Activated T-cell treated with anti-CD3 and anti-CD28 coated beads, Interleukin-2, amount 50 U/mL, for 72 hours (primary cell): Measurements from ENCODE around the gene GABBR2. TPM values are rescaled to one million over a fixed set of nuclear protein-coding genes. Genes with fewer than 3 reads are reported as not detected.
"Not testable (repeated sequence)": the region's sequence is repeated elsewhere in the genome, so short reads cannot be mapped to it uniquely, and the experiment has no call there.

ENCODE experiments used
- ATAC-seq, 2 donors: fragments of 150-1000 bp; cut with Tn5 transposase; replicated peaks in 1 of 2; 2 replicates each; pipeline ENCODE4 v1.10.0; 2021; ENCODE audit warnings: moderate library complexity in 2 of 2, mild to moderate bottlenecking in 1 of 2
- DNase-seq, 2 donors: peaks; one replicate each; pipeline ENCODE4 v3.0.0; 2021 to 2022; ENCODE audit warnings: mixed read lengths in 1 of 2
- H3K27ac Mint-ChIP-seq: one replicate; pipeline ENCODE4 v1.8.0; 2022; ENCODE audit warnings: mild to moderate bottlenecking, moderate library complexity, mixed read lengths
- H3K27me3 Mint-ChIP-seq: one replicate; pipeline ENCODE4 v1.8.0; 2022; ENCODE audit warnings: low read depth, mixed read lengths
- H3K36me3 Mint-ChIP-seq, 2 donors: one replicate each; pipeline ENCODE4 v1.8.0; 2022; ENCODE audit warnings: mixed read lengths in 2 of 2, mild to moderate bottlenecking in 1 of 2; ENCODE audit not compliant: insufficient read depth in 2 of 2
- H3K4me1 Mint-ChIP-seq: one replicate; pipeline ENCODE4 v1.8.0; 2022; ENCODE audit warnings: low read depth, mixed read lengths
- H3K4me3 Mint-ChIP-seq, 2 donors: one replicate each; pipeline ENCODE4 v1.8.0; 2022; ENCODE audit warnings: mild to moderate bottlenecking in 2 of 2, mixed read lengths in 2 of 2, moderate library complexity in 2 of 2
- H3K9me3 Mint-ChIP-seq, 2 donors: one replicate each; pipeline ENCODE4 v1.8.0; 2022; ENCODE audit warnings: mixed read lengths in 2 of 2
- total RNA-seq, 2 donors: library from RNA; stranded (reverse); gene quantifications; one replicate each; pipeline ENCODE4 v1.2.3, GENCODE V29; 2022

GABBR2 gene
- total RNA-seq, 2 donors from 2014 or later, result not detected

DNA sequence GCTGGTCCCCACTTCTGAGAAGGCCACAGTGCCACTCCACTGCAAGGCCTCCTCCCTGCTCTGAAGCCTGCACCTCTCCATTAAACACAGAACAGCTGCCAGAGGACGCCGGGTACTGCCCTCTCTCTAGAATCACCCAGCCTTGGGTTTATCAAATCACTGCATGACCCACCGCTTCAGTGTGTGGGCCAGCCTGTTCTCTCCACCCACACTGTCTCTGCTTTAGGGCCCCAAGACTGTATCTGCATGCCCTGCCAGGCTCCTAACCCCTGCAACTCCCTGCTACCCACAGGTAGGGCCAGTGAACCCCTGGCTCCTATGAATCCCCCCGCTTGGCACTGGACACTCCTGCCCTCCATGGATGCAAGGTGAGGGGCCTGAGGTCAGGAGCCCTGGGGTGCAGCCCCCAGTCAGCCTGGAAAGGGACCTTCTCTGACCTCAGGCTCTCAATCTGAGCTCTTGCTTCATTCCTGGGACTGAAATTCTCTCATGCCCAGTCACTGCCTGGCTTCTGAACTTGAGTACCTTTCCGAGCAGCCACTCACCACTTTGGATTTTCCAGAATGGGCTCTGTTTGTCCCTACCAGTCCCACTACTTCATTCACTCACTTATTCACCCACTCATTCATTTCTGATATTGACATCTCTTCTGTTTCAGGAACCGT lies 206.3 kb downstream of the GABBR2 start:
- Mint-ChIP-seq H3K36me3 (no peaks in the 10 kb centered on the region), H3K4me3 (no peak overlapping the region), H3K9me3 (no peaks in the 10 kb centered on the region), H3K27ac (no peak overlapping the region), H3K27me3 (peaks cover 20% of the 10 kb centered on the region), H3K4me1 (no peaks in the 10 kb centered on the region)
- no peak for DNase-seq
- no peak for ATAC-seq

DNA sequence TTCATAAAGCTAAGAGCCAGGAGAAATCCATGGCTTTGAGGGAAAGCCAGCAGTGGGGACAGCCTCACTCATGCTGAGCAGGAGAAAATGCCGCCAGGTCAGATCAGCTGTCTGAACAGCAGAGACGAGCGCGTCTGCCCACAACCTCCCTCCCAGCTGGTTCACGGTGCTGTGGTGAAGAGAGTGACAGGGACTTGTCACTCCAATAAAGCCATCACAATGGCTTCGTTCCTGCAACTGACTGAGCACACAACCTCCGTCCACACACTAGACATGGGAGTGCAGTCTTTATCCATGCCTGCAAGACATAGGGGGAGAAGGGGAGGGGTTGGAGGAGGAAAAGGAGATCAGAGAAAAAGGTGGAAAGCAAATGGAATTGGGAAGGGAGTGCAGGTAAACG lies 206.9 kb downstream of the GABBR2 start:
- no peak overlapping the region for H3K4me3 Mint-ChIP-seq
- ATAC-seq, result no peak

DNA sequence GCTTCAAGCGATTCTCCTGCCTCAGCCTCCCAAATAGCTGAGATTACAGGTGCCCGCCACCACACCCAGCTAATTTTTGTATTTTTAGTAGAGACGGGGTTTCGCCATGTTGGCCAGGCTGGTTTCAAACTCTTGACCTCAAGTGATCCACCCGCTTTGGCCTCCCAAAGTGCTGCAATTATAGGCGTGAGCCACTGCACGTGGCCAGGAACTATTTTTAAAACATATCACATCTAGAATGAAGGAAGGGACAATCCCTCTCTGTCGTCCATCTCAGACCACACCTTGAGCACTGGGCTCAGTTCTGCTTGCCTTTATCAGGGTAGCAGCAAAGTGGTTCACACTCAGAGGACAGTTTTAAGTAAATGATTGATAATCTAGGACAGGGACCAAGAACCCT lies 207.5 kb downstream of the GABBR2 start:
- peaks cover 15% of the 10 kb centered on the region for H3K27me3 Mint-ChIP-seq
- not testable (repeated sequence) for DNase-seq, H3K9me3 Mint-ChIP-seq, H3K27ac Mint-ChIP-seq, ATAC-seq, H3K4me3 Mint-ChIP-seq, H3K36me3 Mint-ChIP-seq, H3K4me1 Mint-ChIP-seq

More for the DNA sequence above, 206.9 kb downstream of the GABBR2 start:
- Mint-ChIP-seq H3K27ac (no peak overlapping the region), H3K9me3 (no peaks in the 10 kb centered on the region), H3K4me1 (no peaks in the 10 kb centered on the region), H3K27me3 (peaks cover 15% of the 10 kb centered on the region), H3K36me3 (no peaks in the 10 kb centered on the region)
- no peak for DNase-seq

DNA sequence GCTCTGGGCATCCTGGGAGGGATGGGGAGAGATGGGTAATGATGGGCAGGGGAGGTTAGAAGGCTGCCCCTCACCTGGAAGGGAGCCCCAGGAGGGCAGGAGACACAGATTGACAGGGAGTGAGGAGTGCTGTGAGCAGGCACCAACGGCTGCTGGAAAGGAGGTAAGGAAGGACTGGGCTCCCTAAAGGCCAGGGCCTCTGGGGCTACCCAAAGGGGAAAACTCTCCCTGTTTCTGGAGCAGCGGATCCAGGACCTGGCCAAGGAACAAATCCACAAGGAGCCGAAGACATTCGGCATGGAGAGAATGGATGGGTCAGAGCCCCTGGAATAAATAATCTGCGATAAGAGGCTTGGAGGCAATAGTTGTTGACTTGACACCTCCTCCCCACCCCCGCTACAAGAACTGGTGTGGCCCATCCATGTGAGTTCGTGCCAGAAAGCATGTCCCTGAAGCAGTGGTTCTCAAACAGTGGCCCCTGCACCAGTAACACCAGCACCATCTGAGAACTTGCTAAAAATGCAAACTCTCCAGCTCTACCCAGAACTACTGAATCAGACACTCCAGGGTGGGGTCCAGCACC lies 208.3 kb downstream of the GABBR2 start:
- no peaks in the 10 kb centered on the region for H3K4me1 Mint-ChIP-seq
- no peaks in the 10 kb centered on the region for H3K36me3 Mint-ChIP-seq
- H3K27ac Mint-ChIP-seq, result no peak overlapping the region
- peaks cover 13% of the 10 kb centered on the region for H3K27me3 Mint-ChIP-seq
- ATAC-seq (no peak), DNase-seq (no peak)
- no peak overlapping the region for H3K4me3 Mint-ChIP-seq
- no peaks in the 10 kb centered on the region for H3K9me3 Mint-ChIP-seq

DNA sequence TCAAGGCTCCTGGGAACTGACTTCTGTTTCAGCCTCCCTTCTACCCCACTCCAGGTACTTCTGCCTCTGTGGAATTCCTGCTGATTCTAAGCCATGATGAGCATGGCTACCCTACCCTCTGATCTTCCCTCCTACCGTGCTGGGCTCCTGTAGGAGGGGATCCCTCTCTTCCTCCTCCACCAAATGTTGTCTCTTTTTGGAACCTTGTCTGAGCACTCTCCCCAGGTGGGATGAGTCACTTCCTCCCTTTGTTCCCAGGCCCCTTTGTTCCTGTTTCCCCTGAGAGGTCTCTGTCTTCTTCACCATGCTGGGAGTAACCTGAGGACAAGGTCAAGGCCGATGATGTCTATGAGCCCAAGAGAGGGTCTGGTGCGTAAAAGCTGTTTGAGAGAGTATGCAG lies 213.2 kb downstream of the GABBR2 start:
- H3K27ac Mint-ChIP-seq, result no peak overlapping the region
- no peaks in the 10 kb centered on the region for H3K36me3 Mint-ChIP-seq
- H3K4me3 Mint-ChIP-seq, result no peak overlapping the region
- no peaks in the 10 kb centered on the region for H3K9me3 Mint-ChIP-seq
- H3K27me3 Mint-ChIP-seq, result peaks cover 23% of the 10 kb centered on the region
- DNase-seq (no peak), ATAC-seq (no peak)
- H3K4me1 Mint-ChIP-seq, result no peaks in the 10 kb centered on the region

DNA sequence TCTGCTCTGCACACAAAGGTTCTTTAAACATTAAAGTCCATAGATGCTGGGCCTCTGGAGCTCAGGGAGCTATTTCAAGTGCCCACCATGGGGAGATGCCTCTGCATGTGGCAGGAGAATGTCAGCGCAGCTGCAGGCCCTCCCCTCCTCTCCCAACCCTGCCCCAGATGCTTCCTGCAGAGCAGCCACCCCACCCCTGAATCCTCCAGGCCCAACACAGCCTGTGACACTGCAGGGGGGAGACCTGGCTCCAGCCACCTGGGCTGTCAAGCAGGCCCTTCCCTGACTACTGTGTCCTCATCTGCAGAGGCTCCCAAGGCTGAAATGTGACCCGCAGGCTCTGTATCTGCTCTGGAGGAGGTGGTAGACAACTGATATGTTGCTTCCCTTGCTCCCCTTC lies 213.9 kb downstream of the GABBR2 start:
- H3K9me3 Mint-ChIP-seq, result no peaks in the 10 kb centered on the region
- no peak overlapping the region for H3K27ac Mint-ChIP-seq
- ATAC-seq (no peak), DNase-seq (no peak)
- no peak overlapping the region for H3K4me3 Mint-ChIP-seq
- peaks cover 23% of the 10 kb centered on the region for H3K27me3 Mint-ChIP-seq
- no peaks in the 10 kb centered on the region for H3K4me1 Mint-ChIP-seq
- H3K36me3 Mint-ChIP-seq, result no peaks in the 10 kb centered on the region

DNA sequence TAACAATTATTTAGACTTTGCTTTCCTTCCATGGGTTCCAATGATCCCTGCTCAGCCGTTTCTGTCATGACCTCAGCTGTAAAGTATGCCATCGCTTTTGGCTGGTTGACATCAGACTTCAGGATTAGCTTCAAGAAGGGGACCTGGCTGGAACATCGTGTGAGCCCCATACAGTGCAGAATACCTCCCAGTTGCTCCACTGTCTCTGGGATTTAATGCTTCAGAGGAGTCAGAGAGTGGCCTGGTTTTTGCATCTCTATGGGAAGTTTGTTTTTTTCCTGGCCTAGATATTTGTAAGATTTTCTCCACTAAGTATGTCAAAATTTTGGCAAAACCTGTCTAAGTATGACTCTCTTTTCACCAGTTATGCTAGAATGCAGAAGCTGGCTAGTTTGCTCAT lies 216.9 kb downstream of the GABBR2 start:
- Mint-ChIP-seq H3K27me3 (peaks cover 16% of the 10 kb centered on the region), H3K4me3 (no peak overlapping the region), H3K4me1 (no peaks in the 10 kb centered on the region), H3K27ac (no peak overlapping the region), H3K36me3 (no peaks in the 10 kb centered on the region), H3K9me3 (no peaks in the 10 kb centered on the region)
- DNase-seq, result no peak
- no peak for ATAC-seq

DNA sequence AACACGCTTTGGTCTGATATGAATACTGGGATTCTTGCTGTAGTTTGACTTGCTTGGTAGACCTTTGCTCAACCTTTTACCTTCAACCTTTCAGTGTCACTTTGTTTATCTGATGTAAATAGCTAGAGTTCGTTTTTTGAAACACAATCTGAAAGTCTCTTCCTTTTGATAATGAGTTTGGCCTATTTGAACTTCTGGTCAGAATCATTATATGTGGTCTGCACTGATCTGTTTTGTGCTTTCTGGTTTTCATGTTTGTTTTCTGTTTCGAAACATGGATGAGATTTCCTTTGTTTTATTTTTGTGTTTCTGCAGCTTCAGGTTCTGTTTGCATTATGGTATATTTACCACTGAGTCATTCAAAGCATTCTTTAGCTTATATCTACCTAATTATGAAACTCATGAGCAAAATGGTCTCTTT lies 217.5 kb downstream of the GABBR2 start:
- ATAC-seq, result no peak
- Mint-ChIP-seq H3K27ac (no peak overlapping the region), H3K4me3 (no peak overlapping the region), H3K27me3 (peaks cover 18% of the 10 kb centered on the region), H3K36me3 (no peaks in the 10 kb centered on the region), H3K4me1 (no peaks in the 10 kb centered on the region), H3K9me3 (no peaks in the 10 kb centered on the region)
- DNase-seq, result no peak

DNA sequence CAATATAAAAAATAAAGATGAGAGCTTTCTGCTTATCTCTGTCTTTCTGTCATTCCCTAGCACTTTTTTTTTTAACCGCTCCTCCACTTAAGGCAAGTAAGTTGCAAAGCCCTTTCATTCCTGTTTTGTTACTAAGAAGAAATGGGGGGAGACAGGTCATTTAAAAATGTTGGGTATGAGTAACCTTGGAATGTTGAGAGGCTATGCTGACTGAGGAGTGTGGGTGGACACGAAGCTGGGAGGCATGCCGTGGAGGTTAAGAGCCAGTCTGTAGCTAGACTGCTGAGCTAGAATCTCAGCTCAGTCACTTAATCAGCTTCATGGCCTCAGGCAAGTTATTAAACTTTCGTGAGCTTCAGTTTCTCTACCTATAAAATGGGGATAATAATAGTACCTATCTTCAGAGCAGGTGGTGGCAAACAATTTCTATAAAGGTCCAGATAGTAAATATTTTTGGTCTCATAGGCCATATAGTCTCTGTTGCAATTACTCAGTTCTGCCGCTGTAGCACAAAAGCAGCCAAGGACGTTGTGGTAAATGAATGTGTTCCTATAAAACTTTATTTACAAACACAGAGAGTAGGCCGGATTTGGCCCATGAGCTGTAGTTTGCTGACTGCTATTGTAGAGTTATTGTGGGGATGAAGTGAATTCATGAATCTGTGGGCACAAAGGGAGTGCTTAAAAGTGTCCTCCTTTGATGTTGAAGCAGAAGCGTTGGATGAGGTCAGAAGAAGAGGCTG lies 220.0 kb downstream of the GABBR2 start:
- Mint-ChIP-seq H3K27ac (no peak overlapping the region), H3K4me3 (no peak overlapping the region), H3K4me1 (no peaks in the 10 kb centered on the region), H3K27me3 (peaks cover 20% of the 10 kb centered on the region), H3K36me3 (no peaks in the 10 kb centered on the region), H3K9me3 (no peaks in the 10 kb centered on the region)
- DNase-seq, result no peak
- no peak for ATAC-seq

DNA sequence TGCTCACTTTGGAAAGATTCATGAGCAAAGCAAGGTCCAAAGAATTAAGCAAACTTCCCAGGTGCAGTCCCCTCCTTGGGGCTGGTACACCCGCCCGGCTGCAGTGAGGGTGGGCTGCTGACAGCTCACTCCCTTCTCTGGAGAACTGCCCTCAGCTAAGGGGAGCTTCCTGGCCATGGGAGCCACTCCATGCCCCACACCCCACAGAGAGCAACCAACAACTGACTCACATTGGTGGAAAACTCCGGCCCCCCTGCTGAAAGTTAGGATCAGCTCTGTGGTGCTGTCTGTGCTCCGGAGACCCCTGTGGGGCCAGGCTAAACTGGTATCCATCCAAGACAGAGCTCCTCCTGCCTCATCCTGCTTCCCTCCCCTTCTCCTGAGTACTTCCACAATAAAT lies 223.0 kb downstream of the GABBR2 start:
- Mint-ChIP-seq H3K4me3 (no peak overlapping the region), H3K27me3 (peaks cover 27% of the 10 kb centered on the region), H3K9me3 (no peaks in the 10 kb centered on the region), H3K27ac (no peak overlapping the region), H3K36me3 (no peaks in the 10 kb centered on the region), H3K4me1 (no peaks in the 10 kb centered on the region)
- DNase-seq (no peak), ATAC-seq (no peak)

DNA sequence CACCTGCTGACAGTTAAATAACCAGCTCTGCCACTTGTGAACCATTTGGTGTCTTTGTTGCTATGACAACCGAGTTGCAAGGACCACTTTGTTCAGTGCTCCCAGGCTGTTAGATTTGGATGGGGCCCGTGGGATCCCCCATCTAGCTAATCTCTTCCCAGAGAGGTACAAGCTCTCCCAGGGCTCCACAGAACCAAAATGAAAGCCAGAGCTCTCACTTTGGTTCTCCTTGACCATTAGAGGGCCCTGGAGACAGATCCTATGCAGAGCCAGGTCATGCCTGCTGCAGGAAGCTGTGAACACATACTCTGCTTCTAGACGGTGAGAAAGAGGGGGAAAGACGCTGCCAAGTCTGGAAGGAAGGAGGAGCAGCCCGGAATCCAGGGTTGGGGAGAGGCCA lies 224.6 kb downstream of the GABBR2 start:
- no peaks in the 10 kb centered on the region for H3K9me3 Mint-ChIP-seq

DNA sequence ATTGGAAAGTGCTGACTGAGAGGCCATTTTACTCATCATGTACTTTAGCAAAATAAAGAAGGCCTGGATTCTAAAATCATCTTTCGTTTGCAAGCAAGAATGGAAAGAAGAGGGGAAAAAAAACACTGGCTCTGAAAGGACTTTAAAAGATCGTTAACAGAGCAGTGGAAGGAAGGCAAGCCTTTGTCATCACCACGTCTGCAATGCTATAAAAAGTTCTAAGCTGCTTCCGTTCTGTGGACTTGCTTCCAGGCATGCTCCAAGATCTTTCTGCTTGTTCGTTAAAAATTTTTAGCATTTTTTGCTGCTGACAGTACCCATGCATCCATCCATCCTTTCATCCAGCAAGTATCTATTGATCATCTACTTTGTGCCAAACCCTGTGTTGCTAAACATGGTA lies 226.5 kb downstream of the GABBR2 start:
- Mint-ChIP-seq H3K4me1 (no peaks in the 10 kb centered on the region), H3K36me3 (no peaks in the 10 kb centered on the region), H3K27ac (no peak overlapping the region), H3K4me3 (no peak overlapping the region), H3K9me3 (no peaks in the 10 kb centered on the region), H3K27me3 (peaks cover 27% of the 10 kb centered on the region)
- ATAC-seq (no peak), DNase-seq (no peak)

More for the DNA sequence above, 224.6 kb downstream of the GABBR2 start:
- H3K36me3 Mint-ChIP-seq, result no peaks in the 10 kb centered on the region
- no peak overlapping the region for H3K27ac Mint-ChIP-seq
- H3K4me3 Mint-ChIP-seq, result no peak overlapping the region
- H3K27me3 Mint-ChIP-seq, result peaks cover 27% of the 10 kb centered on the region
- H3K4me1 Mint-ChIP-seq, result no peaks in the 10 kb centered on the region
- DNase-seq (no peak), ATAC-seq (no peak)

DNA sequence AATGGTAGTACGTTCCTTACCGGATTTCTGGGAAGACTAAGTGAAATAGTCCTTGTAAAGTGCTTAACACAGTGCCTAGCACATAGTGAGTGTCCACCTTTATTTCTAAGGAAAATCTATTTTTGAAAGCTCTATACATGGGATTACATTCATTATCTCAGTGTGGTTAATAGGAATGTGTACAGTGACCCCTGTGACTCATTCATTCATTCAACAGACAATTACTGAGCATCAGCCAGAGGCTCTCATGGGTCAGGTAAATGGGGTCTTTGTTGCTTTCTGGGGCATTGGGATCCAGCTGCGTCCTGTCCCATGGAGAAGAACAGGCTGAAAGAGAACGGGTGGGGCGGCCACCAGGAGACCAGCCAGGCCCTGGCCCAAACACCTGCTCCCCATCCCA lies 227.1 kb downstream of the GABBR2 start:
- H3K27ac Mint-ChIP-seq, result no peak overlapping the region
- H3K4me1 Mint-ChIP-seq, result no peaks in the 10 kb centered on the region
- ATAC-seq, result no peak
- no peak overlapping the region for H3K4me3 Mint-ChIP-seq
- peaks cover 27% of the 10 kb centered on the region for H3K27me3 Mint-ChIP-seq
- no peaks in the 10 kb centered on the region for H3K36me3 Mint-ChIP-seq
- no peaks in the 10 kb centered on the region for H3K9me3 Mint-ChIP-seq
- DNase-seq, result no peak
